ENCODE measurements around the gene NMD3. TPM values are rescaled to one million over a fixed set of nuclear protein-coding genes. Genes with fewer than 3 reads are reported as not detected.

The NMD3 gene
- total and polyA plus RNA-seq, 2 experiments from 2014 or later: 27.8 to 52.5 TPM

GRCh38 chr3:161217496-161217895, 3.6 kb upstream of the NMD3 start:
- Histone ChIP-seq H3K4me1 (ENCODE audit: insufficient read depth) (peaks cover 4% of the 10 kb centered on the region), H4K20me1 (ENCODE audit: insufficient read depth, poor library complexity, severe bottlenecking) (peaks cover 3% of the 10 kb centered on the region), H2AFZ (no peak overlapping the region), H3K9me3 (ENCODE audit: low read depth) (no peaks in the 10 kb centered on the region), H3K79me2 (peaks cover 12% of the 10 kb centered on the region), H3K27ac (no peak overlapping the region), H3K4me2 (no peak overlapping the region), H3K9me2 (replicated peaks; ENCODE audit: insufficient read depth) (no peaks in the 10 kb centered on the region), H3K4me3 (no peak overlapping the region), H3K27me3 (no peaks in the 10 kb centered on the region), H3K36me3 (replicated peaks; ENCODE audit: insufficient read depth, low read depth) (no peaks in the 10 kb centered on the region)
- TF ChIP-seq EZH2phosphoT487 (IDR thresholded peaks at IDR 0.05; ENCODE audit: low read depth, severe bottlenecking, unreplicated experiment) (no peak), EZH2 (IDR thresholded peaks at IDR 0.05; ENCODE audit: borderline replicate concordance) (no peak)
- TF ChIP-seq, protein P1, sequence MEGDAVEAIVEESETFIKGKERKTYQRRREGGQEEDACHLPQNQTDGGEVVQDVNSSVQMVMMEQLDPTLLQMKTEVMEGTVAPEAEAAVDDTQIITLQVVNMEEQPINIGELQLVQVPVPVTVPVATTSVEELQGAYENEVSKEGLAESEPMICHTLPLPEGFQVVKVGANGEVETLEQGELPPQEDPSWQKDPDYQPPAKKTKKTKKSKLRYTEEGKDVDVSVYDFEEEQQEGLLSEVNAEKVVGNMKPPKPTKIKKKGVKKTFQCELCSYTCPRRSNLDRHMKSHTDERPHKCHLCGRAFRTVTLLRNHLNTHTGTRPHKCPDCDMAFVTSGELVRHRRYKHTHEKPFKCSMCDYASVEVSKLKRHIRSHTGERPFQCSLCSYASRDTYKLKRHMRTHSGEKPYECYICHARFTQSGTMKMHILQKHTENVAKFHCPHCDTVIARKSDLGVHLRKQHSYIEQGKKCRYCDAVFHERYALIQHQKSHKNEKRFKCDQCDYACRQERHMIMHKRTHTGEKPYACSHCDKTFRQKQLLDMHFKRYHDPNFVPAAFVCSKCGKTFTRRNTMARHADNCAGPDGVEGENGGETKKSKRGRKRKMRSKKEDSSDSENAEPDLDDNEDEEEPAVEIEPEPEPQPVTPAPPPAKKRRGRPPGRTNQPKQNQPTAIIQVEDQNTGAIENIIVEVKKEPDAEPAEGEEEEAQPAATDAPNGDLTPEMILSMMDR (IDR thresholded peaks at IDR 0.05; ENCODE audit: poor library complexity): no peak
- DNase-seq (ENCODE audit: low spot score): peak; percentile 54
- WGBS (ENCODE audit: low lambda C conversion rate, missing lambda C conversion rate): 69% methylated on average over 5 of the region's 5 CpGs

- Histone ChIP-seq H3K36me3 (replicated peaks; ENCODE audit: insufficient read depth, low read depth) (no peaks in the 10 kb centered on the region), H3K9me3 (ENCODE audit: low read depth) (no peaks in the 10 kb centered on the region), H3K27ac (no peak overlapping the region), H2AFZ (no peak overlapping the region), H3K9me2 (replicated peaks; ENCODE audit: insufficient read depth) (no peaks in the 10 kb centered on the region), H3K27me3 (no peaks in the 10 kb centered on the region), H3K79me2 (peaks cover 32% of the 10 kb centered on the region), H3K4me3 (no peak overlapping the region), H3K4me2 (no peak overlapping the region), H4K20me1 (ENCODE audit: insufficient read depth, poor library complexity, severe bottlenecking) (peaks cover 12% of the 10 kb centered on the region), H3K4me1 (ENCODE audit: insufficient read depth) (peaks cover 17% of the 10 kb centered on the region)
- no peak for DNase-seq (ENCODE audit: low spot score)
- WGBS (ENCODE audit: low lambda C conversion rate, missing lambda C conversion rate): 94% methylated on average over 4 of the region's 4 CpGs
- TF ChIP-seq EZH2 (IDR thresholded peaks at IDR 0.05; ENCODE audit: borderline replicate concordance) (no peak), EZH2phosphoT487 (IDR thresholded peaks at IDR 0.05; ENCODE audit: low read depth, severe bottlenecking, unreplicated experiment) (no peak)
- TF ChIP-seq, protein P1 (IDR thresholded peaks at IDR 0.05; ENCODE audit: poor library complexity): no peak
These were observed 1.6 kb upstream of the NMD3 start for GRCh38 chr3:161219495-161219894.

DNA sequence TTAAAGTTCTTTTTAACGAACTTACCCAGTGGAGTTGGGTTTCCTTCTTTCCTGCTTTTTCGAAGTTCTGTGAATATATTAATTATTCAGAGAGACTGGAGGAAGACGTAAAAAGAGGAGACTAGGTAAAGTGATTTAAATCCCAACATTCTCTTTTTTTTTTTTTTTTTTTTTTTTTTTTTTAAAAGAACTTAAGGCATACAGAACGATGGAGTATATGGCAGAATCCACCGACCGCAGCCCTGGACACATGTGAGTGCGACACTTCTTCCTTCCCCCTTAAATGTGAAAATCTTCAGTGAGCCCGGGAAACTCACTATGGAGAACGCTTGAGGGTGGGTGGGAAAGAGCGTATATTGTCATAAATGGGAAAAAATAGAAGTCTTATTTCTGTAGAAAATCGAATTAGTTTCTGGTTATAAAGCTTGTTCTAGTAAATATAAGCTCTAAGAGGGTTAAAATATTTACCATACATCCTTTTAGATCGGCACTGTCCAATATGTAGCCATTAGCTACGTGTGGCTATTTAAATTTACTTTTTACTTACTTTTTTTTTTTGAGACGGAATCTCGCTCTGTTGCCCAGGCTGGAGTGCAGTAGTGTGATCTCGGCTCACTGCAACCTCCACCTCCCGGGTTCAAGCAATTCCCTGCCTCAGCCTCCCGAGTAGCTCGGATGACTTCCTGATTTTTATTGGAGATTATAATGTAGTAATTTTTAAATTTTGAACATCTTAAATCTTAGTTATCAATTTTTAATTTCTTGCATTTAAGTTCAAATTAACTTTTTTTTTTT, 892 bp downstream of the NMD3 start:
- H2AFZ ChIP-seq: peak overlapping the region; percentile 71
- 5% methylated on average over 19 of the region's 19 CpGs for WGBS (ENCODE audit: low lambda C conversion rate, missing lambda C conversion rate)
- H3K9me2 ChIP-seq (replicated peaks; ENCODE audit: insufficient read depth): no peaks in the 10 kb centered on the region
- peaks cover 17% of the 10 kb centered on the region for H3K4me1 ChIP-seq (ENCODE audit: insufficient read depth)
- peak; percentile 42 for DNase-seq (ENCODE audit: low spot score)
- H3K27ac ChIP-seq: peak overlapping the region; percentile 93
- H3K27me3 ChIP-seq: no peaks in the 10 kb centered on the region
- TF ChIP-seq, protein P1 (IDR thresholded peaks at IDR 0.05; ENCODE audit: poor library complexity): no peak
- TF ChIP-seq EZH2phosphoT487 (IDR thresholded peaks at IDR 0.05; ENCODE audit: low read depth, severe bottlenecking, unreplicated experiment): no peak
- no peak for TF ChIP-seq EZH2 (IDR thresholded peaks at IDR 0.05; ENCODE audit: borderline replicate concordance)
- peak overlapping the region; percentile 70 for H3K4me3 ChIP-seq
- H4K20me1 ChIP-seq (ENCODE audit: insufficient read depth, poor library complexity, severe bottlenecking): peaks cover 12% of the 10 kb centered on the region
- no peaks in the 10 kb centered on the region for H3K36me3 ChIP-seq (replicated peaks; ENCODE audit: insufficient read depth, low read depth)
- peaks cover 57% of the 10 kb centered on the region for H3K79me2 ChIP-seq
- H3K4me2 ChIP-seq: peak overlapping the region; percentile 91
- H3K9me3 ChIP-seq (ENCODE audit: low read depth): no peaks in the 10 kb centered on the region

Measured in hepatocyte (in vitro differentiated cells).